Neural progenitor cell (in vitro differentiated cells): ENCODE data around the gene ABCA7.

Experiments
- EZH2 ChIP-seq: fragments of 200-600 bp; sonication (generic); IDR thresholded peaks from 2 replicates; pipeline ENCODE4 v1.6.1; 2017; ENCODE audit warnings: antibody characterized with exemption, mild to moderate bottlenecking, moderate library complexity
- EZH2phosphoT487 ChIP-seq: fragments of 200-600 bp; sonication (generic); IDR thresholded peaks from 2 replicates; pipeline ENCODE4 v1.6.1; 2017; ENCODE audit warnings: antibody characterized with exemption
- TF ChIP-seq, protein P1 (sequence below): fragments of 200-600 bp; sonication (generic); IDR thresholded peaks from 2 replicates; pipeline ENCODE4 v1.5.1; 2017; ENCODE audit warnings: antibody characterized with exemption, mild to moderate bottlenecking

DNA sequence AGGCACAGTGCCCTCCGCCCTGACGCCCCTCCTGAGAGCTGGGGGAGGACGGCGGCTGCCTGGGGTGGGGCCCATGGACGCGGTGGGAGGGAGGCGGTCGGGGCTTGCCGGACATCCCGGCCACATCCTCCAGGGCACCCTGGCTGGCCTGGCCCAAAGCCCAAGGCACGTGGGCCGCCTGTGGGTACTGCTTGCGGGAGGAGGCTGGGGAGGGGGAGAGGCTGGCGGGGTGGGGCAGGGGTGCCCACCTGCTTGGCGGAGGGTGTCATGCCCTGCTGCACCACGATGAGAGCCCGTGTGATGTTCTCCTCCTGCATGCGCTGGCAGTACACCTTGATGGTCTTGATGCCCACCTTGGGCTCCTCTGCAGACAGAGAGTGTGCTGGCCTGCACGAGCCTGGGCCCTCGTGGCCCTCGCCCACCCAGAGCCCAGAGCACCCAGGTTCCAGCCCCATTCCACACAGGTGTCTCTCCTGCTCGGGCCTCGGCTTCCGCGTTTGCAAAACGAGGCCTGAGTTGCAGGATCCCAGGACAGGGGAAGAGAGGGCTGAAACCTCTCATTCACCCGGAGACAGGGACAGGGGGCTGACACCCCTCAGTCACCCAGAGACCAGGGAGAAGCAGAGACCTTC is 51.8 kb downstream of the ABCA7 start:
- TF ChIP-seq, protein P1, sequence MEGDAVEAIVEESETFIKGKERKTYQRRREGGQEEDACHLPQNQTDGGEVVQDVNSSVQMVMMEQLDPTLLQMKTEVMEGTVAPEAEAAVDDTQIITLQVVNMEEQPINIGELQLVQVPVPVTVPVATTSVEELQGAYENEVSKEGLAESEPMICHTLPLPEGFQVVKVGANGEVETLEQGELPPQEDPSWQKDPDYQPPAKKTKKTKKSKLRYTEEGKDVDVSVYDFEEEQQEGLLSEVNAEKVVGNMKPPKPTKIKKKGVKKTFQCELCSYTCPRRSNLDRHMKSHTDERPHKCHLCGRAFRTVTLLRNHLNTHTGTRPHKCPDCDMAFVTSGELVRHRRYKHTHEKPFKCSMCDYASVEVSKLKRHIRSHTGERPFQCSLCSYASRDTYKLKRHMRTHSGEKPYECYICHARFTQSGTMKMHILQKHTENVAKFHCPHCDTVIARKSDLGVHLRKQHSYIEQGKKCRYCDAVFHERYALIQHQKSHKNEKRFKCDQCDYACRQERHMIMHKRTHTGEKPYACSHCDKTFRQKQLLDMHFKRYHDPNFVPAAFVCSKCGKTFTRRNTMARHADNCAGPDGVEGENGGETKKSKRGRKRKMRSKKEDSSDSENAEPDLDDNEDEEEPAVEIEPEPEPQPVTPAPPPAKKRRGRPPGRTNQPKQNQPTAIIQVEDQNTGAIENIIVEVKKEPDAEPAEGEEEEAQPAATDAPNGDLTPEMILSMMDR, result no peak
- TF ChIP-seq EZH2 (no peak), EZH2phosphoT487 (no peak)
